B cell (primary cell): ENCODE measurements around the gene SYN1. TPM values are rescaled to one million over a fixed set of nuclear protein-coding genes. Genes with fewer than 3 reads are reported as not detected.

Source experiments
- ATAC-seq: fragments of 200-7000 bp; cut with Tn5 transposase; one replicate; pipeline ENCODE4 v1.10.0; 2021; ENCODE audit warnings: low read depth, mild to moderate bottlenecking, moderate number of reproducible peaks, moderate library complexity
- CTCF ChIA-PET: fragments of 350-600 bp; sonication (Branson Sonifier 250); formaldehyde crosslinking; loops from one replicate; lab custom pipeline; 2021; ENCODE audit warnings: antibody characterized with exemption, inconsistent platforms; lab: Charles Lee
- POLR2A ChIA-PET: fragments of 350-600 bp; sonication (Branson Sonifier 250); formaldehyde crosslinking; loops from one replicate; lab custom pipeline; 2021; ENCODE audit warnings: antibody characterized with exemption; lab: Charles Lee
- DNase-seq: peaks from one replicate; pipeline ENCODE4 v3.0.0; 2013
- H2AFZ ChIP-seq: 2 replicates; pipeline ENCODE4 v1.6.1; 2012; ENCODE audit warnings: mild to moderate bottlenecking, low read depth, low read length; ENCODE audit not compliant: insufficient read depth, poor library complexity, severe bottlenecking
- H3K27ac ChIP-seq, 2 donors: 1 replicate in 1 of 2; 2 replicates in 1 of 2; pipeline ENCODE4 v1.5.1; 2012 to 2013; ENCODE audit warnings: low read length in 2 of 2, mild to moderate bottlenecking in 2 of 2, moderate library complexity in 1 of 2
- H3K27me3 ChIP-seq, 4 experiments: fragments of 200-600 bp in 1 of 4; sonication (generic) in 1 of 4; replicated peaks in 1 of 4; 1 replicate in 2 of 4; 2 replicates in 2 of 4; pipeline versions ENCODE4 v1.6.1 to v1.7.0; 2013 to 2016; ENCODE audit warnings: low read length in 3 of 4, mild to moderate bottlenecking in 2 of 4, mixed read lengths in 1 of 4, moderate library complexity in 1 of 4; ENCODE audit not compliant: insufficient read depth in 4 of 4, control insufficient read depth in 3 of 4; ENCODE audit errors: control extremely low read depth in 1 of 4
- H3K36me3 ChIP-seq, 2 experiments: replicated peaks in 1 of 2; 1 replicate in 1 of 2; 2 replicates in 1 of 2; pipeline versions ENCODE4 v1.6.1 to v1.7.1; 2013; ENCODE audit warnings: low read length in 1 of 2; ENCODE audit not compliant: insufficient read depth in 2 of 2, control insufficient read depth in 1 of 2; ENCODE audit errors: control extremely low read depth in 1 of 2, extremely low read depth in 1 of 2
- H3K4me1 ChIP-seq, 2 donors: fragments of 200-600 bp in 1 of 2; sonication (generic) in 1 of 2; 1 replicate in 1 of 2; 2 replicates in 1 of 2; pipeline versions ENCODE4 v1.5.1 to v1.6.1; 2013 to 2017; ENCODE audit warnings: low read length in 2 of 2; ENCODE audit not compliant: control insufficient read depth in 2 of 2, insufficient read depth in 2 of 2
- H3K4me2 ChIP-seq: replicated peaks from 2 replicates; pipeline ENCODE3; 2012; ENCODE audit warnings: mild to moderate bottlenecking, low read depth, low read length; ENCODE audit not compliant: poor library complexity, severe bottlenecking
- H3K4me3 ChIP-seq, 5 experiments: fragments of 200-600 bp in 1 of 5; sonication (generic) in 1 of 5; 1 replicate in 3 of 5; 2 replicates in 2 of 5; pipeline versions ENCODE4 v1.5.1 to v1.7.0; 2011 to 2016; ENCODE audit warnings: low read length in 4 of 5, mild to moderate bottlenecking in 4 of 5, low read depth in 2 of 5, control low read depth in 1 of 5, moderate library complexity in 1 of 5; ENCODE audit not compliant: insufficient read depth in 1 of 5; ENCODE audit errors: control extremely low read depth in 1 of 5, extremely low read depth in 1 of 5
- H3K79me2 ChIP-seq: fragments of 200-600 bp; sonication (generic); one replicate; pipeline ENCODE4 v1.6.0; 2016; ENCODE audit warnings: low read length; ENCODE audit not compliant: control insufficient read depth, insufficient read depth
- H3K9ac ChIP-seq: fragments of 200-600 bp; sonication (generic); 2 replicates; pipeline ENCODE4 v1.6.1; 2017; ENCODE audit warnings: mild to moderate bottlenecking, low read length, moderate library complexity
- H3K9me3 ChIP-seq, 3 donors: one replicate each; pipeline versions ENCODE4 v1.6.1 to v1.7.1; 2013; ENCODE audit warnings: low read length in 2 of 3; ENCODE audit not compliant: control insufficient read depth in 2 of 3, insufficient read depth in 1 of 3; ENCODE audit errors: control extremely low read depth in 1 of 3
- H4K20me1 ChIP-seq: 2 replicates; pipeline ENCODE4 v1.6.0; 2012; ENCODE audit warnings: mild to moderate bottlenecking, low read length; ENCODE audit not compliant: insufficient read depth, control insufficient read depth, poor library complexity, severe bottlenecking
- H3K27ac Mint-ChIP-seq: one replicate; pipeline ENCODE4 v1.8.0; 2021; ENCODE audit warnings: mixed read lengths
- H3K27me3 Mint-ChIP-seq: one replicate; pipeline ENCODE4 v1.8.0; 2021; ENCODE audit warnings: mixed read lengths
- H3K4me1 Mint-ChIP-seq: one replicate; pipeline ENCODE4 v1.8.0; 2021; ENCODE audit warnings: mixed read lengths
- H3K4me3 Mint-ChIP-seq: one replicate; pipeline ENCODE4 v1.8.0; 2021; ENCODE audit warnings: mixed read lengths
- H3K9me3 Mint-ChIP-seq: one replicate; pipeline ENCODE4 v1.8.0; 2022; ENCODE audit warnings: mixed read lengths; ENCODE audit not compliant: insufficient read depth
- EZH2 ChIP-seq: IDR thresholded peaks from 2 replicates; pipeline ENCODE4 v1.6.1; 2012; ENCODE audit warnings: borderline replicate concordance, low read depth, mild to moderate bottlenecking, moderate library complexity, low read length; ENCODE audit not compliant: insufficient read depth, poor library complexity, severe bottlenecking
- WGBS: methylation state at CpG from one replicate; pipeline ENCODE4 v1.1.5; 2013; ENCODE audit warnings: missing lambda C conversion rate; ENCODE audit not compliant: insufficient coverage; 5-methylcytosine and 5-hydroxymethylcytosine counted together
- intact Hi-C: fragments of 100-400 bp; cut with micrococcal nuclease; formaldehyde crosslinking; loops from one replicate; pipeline ENCODE4 v1.10.0; 2022
- polyA plus RNA-seq: library from polyadenylated mRNA; depleted of rRNA; stranded (reverse); fragments of >200 nt; gene quantifications from 2 replicates; pipeline ENCODE4 v1.2.3, GENCODE V29; 2012
- total RNA-seq, 2 donors: library from RNA; stranded (reverse); fragments of 120-200 nt in 1 of 2; gene quantifications; 1 replicate in 1 of 2; 2 replicates in 1 of 2; pipeline versions ENCODE4 v1.2.3 to v1.2.4, GENCODE V29; 2013 to 2022
- TF ChIP-seq, protein P1 (sequence below): fragments of 200-600 bp; IDR thresholded peaks from one replicate; pipeline ENCODE4 v1.8.0; 2022; ENCODE audit warnings: antibody characterized with exemption, mild to moderate bottlenecking

Gene SYN1
- total and polyA plus RNA-seq, 2 donors (not counting 1 experiment from before 2014, with no cell fraction given) = not detected

DNA sequence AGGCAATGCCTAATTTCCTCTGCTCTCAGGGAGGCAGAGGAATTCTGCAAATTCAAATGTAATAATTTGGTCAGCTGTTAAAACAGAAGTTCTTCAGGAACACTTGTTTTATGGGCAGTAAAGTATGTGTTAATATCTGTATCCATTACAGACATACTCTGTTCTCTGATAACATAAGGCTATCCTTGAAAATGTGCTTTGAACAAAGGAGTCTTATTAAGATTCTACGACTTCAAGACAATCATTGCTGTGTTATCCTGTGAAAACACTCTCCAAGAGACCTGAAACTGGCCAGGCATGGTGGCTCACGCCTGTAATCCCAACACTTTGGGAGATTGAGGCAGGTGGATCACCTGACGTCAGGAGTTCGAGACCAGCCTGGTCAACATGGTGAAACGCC is 12.0 kb upstream of the SYN1 start:
- H3K4me2 ChIP-seq = no peak overlapping the region
- no peaks in the 10 kb centered on the region for H3K27me3 ChIP-seq
- no peaks in the 10 kb centered on the region for H4K20me1 ChIP-seq
- H3K36me3 ChIP-seq = peaks cover 0 to 6% of the 10 kb centered on the region in 2 experiments
- ATAC-seq = no peak
- TF ChIP-seq EZH2 = no peak
- TF ChIP-seq, protein P1, sequence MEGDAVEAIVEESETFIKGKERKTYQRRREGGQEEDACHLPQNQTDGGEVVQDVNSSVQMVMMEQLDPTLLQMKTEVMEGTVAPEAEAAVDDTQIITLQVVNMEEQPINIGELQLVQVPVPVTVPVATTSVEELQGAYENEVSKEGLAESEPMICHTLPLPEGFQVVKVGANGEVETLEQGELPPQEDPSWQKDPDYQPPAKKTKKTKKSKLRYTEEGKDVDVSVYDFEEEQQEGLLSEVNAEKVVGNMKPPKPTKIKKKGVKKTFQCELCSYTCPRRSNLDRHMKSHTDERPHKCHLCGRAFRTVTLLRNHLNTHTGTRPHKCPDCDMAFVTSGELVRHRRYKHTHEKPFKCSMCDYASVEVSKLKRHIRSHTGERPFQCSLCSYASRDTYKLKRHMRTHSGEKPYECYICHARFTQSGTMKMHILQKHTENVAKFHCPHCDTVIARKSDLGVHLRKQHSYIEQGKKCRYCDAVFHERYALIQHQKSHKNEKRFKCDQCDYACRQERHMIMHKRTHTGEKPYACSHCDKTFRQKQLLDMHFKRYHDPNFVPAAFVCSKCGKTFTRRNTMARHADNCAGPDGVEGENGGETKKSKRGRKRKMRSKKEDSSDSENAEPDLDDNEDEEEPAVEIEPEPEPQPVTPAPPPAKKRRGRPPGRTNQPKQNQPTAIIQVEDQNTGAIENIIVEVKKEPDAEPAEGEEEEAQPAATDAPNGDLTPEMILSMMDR = no peak
- POLR2A ChIA-PET = no interaction called here
- no peaks in the 10 kb centered on the region for H3K79me2 ChIP-seq
- H3K27ac ChIP-seq = no peak overlapping the region
- DNase-seq = no peak
- intact Hi-C loops = no loop called here
- no peaks in the 10 kb centered on the region for H3K9me3 ChIP-seq
- Mint-ChIP-seq H3K27ac (no peak overlapping the region), H3K27me3 (no peaks in the 10 kb centered on the region), H3K9me3 (no peaks in the 10 kb centered on the region), H3K4me1 (peaks cover 17% of the 10 kb centered on the region), H3K4me3 (no peak overlapping the region)
- H3K4me3 ChIP-seq = no peak overlapping the region
- H3K4me1 ChIP-seq = peaks cover 7 to 12% of the 10 kb centered on the region in 2 donors
- CTCF ChIA-PET = no interaction called here
- WGBS = no CpG with 5 or more reads among the region's 5 CpGs
- H2AFZ ChIP-seq = no peak overlapping the region
- H3K9ac ChIP-seq = no peak overlapping the region

DNA sequence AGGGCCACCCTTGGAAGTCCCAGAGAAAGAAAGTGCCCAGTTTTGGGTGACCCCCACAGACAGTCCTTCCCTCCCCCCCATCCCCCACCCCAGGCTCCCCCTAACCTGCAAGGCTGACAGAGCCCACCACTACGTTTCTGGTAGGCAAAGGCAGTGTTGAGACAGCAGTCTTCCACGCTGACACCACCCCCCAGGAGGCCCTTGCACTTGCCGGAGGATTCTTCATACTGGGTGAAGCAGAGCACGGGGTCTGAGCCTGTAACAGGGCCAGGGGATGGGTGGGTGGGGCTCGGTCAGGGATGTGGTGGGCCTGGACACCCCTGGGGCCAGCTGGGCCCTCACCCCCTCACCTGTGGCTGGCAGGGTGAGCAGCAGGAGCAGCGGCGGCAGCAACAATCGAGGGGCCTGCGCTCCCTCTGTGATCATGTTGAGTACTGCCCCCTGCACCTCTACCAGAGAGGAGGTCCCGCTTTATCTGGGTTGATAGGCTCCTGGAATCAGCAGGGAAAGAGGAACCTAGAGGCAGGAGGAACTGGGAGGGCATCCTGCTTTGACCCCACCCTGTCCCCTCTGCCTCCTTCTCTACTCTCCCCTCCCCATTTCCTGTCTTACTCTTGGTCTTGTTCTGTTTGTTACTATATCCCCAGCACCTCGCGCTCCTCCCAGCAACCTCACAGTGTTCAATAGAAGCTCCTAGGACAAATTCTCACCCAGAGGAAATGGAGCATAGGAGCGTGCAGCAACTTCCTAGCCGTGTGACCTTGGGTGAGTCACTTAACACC is 10.0 kb upstream of the SYN1 start, which contains the start of gene CFP:
TSS of gene CFP (minus strand) at position 512 of the 782 bp plus-strand sequence. CDS start at position 426, 86 bp downstream.
- 24% methylated on average over 5 of the region's 14 CpGs for WGBS
- Histone ChIP-seq H3K27ac (no peak within 1 kb of the TSS), H3K4me1 (peaks cover 7 to 12% of the 10 kb centered on the region in 2 donors), H3K36me3 (no peaks in the 10 kb centered on the region), H3K4me2 (peak within 1 kb of the TSS; percentile 51), H2AFZ (peak within 1 kb of the TSS; percentile 16), H3K4me3 (peak within 1 kb of the TSS in 2 of 5 experiments; percentile 7 to 26), H4K20me1 (no peaks in the 10 kb centered on the region), H3K9me3 (no peaks in the 10 kb centered on the region), H3K9ac (no peak within 1 kb of the TSS), H3K79me2 (no peaks in the 10 kb centered on the region), H3K27me3 (no peaks in the 10 kb centered on the region)
- ChIA-PET POLR2A (no interaction called here), CTCF (interaction anchor here (0.6 kb wide), 1 partner anchor 1026 kb away, joined by 3 read pairs; no protein-coding TSS in a partner anchor)
- TF ChIP-seq, protein P1 = no peak
- no peak for TF ChIP-seq EZH2
- DNase-seq (no peak), ATAC-seq (no peak)
- H3K4me3 Mint-ChIP-seq = peak within 1 kb of the TSS; percentile 23
- no peaks in the 10 kb centered on the region for H3K9me3 Mint-ChIP-seq
- intact Hi-C loops = no loop called here
- H3K27me3 Mint-ChIP-seq = peaks cover 5% of the 10 kb centered on the region
- H3K27ac Mint-ChIP-seq = no peak within 1 kb of the TSS
- peaks cover 17% of the 10 kb centered on the region for H3K4me1 Mint-ChIP-seq
